NCI-H2029 treated with DMSO at 0.1 percent for 48 hours (cell line): Measurements from ENCODE around the gene PSMD12.
"Not testable (repeated sequence)": the region's sequence is repeated elsewhere in the genome, so short reads cannot be mapped to it uniquely, and the experiment has no call there.

Experiments used
- DNase-seq: peaks from one replicate; lab custom pipeline; 2025; lab: John Stamatoyannopoulos, UW

The PSMD12 gene

DNA sequence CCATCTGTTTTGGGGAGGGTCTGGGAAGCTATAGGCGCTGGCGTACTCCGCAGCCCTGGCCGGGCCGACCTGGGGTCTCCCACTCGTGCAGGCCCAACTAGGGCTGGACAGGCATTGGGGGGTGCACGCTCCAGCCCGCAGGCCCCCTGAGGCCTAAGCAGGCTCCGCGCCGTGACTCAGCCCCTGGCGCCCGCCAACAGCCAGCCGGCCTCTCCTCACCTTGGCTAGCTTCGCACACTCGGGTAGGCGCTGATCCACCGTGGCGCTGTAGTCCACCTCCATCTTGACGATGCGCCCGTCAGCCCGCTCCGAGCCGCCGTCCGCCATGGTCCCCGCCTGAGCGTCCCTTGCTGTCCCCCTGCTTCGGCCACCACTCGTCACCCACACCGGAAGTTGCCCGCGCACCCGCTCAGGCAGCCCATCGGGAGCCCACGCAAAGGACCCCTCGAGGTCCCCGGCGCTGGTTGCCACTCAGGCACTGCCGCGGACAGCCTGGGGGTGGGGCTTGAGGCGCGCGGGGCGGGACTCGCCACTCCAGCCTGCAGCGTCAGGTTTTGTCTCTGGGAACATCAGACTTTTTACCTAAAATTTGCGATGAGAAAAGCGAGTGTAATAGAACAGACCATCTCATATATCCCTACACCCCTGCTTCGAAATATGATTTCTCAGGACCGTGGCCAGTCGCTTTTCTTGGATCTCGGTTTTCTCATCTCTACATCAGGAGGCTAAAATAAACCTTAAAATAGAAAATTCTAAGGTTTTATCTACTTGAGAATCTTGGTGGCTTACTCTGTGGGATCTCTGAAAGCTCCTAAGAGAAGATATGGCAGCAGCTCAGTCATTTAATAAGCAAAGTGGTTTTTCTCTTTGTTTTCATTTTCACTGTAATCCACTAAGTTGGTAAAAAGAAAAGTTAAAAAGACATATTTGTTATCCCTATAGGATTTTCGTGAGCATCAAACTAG is at the start of gene PSMD12:
Gene PSMD12, minus strand, starts transcription at position 385 of the 965 bp plus-strand sequence. Its CDS starts 58 bp downstream, at position 327.
- peak; percentile 74 for DNase-seq

DNA sequence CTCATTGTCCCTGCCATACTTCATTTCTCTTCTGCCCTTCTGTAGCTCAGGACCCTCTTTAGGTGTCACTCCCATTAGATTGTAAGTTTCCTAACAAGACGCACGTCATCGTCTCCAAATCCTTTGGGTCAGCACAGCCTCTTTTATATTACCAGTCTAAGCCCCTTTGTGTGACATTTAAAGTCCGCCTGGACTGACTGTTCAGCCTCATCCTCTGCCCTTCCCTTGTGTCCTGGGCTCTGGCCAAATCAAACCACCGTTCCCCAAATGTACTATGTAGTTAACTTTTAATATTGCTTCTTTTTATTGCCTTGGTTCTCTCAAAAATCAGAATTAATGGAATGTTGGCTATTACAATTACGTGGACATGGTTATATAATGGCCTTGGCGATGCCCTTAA is 48.9 kb upstream of the PSMD12 start:
- DNase-seq, result no peak

GRCh38 chr17:67414559-67414958 is 48.2 kb upstream of the PSMD12 start:
- DNase-seq, result no peak

- no peak for DNase-seq
Observed at GRCh38 chr17:67414130-67414529, 47.8 kb upstream of the PSMD12 start.

GRCh38 chr17:67413388-67413787 is 47.0 kb upstream of the PSMD12 start:
- no peak for DNase-seq

- DNase-seq, result no peak
Observed at GRCh38 chr17:67412941-67413340, 46.6 kb upstream of the PSMD12 start.

DNA sequence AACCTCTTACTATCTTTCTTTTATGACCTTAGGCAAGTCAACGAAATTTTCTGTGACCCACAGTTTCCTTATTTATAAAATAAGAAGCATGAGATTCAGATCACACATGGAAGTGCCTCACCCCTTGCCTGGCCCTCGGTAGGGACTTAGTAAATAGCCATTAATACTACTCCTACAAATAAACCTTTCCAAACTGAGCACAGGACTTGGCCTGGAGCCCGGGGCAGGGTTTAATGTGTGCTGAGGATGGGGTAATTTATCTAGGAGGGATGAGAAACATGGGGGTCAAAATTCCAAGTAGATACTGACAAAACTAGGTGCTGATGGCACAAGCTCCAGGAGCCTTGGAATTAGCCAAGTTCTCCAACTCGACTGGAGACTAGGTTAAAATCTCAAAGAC is 45.7 kb upstream of the PSMD12 start:
- no peak for DNase-seq

DNA sequence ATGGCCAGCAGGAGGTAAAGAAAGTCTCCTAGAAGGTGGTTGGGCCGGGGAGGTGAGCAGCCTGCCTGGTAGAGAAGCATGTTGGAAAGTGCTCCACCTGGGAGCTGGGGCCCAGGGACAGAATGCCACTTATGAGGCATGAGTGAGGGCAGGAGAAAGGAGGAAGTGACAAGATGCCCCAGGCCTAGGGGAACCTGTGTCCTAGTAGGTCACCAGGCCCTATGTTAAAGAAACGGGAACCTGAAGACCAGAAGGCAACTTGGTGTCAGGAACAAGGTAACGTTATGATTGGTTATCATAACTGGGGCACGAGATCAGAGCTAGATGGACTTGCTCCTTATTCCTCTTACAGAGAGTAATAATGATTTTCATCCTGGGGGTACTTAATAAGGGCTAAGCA is 45.0 kb upstream of the PSMD12 start:
- no peak for DNase-seq

- not testable (repeated sequence) for DNase-seq
Observed at GRCh38 chr17:67408455-67408830, 42.1 kb upstream of the PSMD12 start.

GRCh38 chr17:67403483-67403882 is 37.1 kb upstream of the PSMD12 start:
- DNase-seq, result no peak

GRCh38 chr17:67403065-67403464 is 36.7 kb upstream of the PSMD12 start:
- DNase-seq, result no peak

DNA sequence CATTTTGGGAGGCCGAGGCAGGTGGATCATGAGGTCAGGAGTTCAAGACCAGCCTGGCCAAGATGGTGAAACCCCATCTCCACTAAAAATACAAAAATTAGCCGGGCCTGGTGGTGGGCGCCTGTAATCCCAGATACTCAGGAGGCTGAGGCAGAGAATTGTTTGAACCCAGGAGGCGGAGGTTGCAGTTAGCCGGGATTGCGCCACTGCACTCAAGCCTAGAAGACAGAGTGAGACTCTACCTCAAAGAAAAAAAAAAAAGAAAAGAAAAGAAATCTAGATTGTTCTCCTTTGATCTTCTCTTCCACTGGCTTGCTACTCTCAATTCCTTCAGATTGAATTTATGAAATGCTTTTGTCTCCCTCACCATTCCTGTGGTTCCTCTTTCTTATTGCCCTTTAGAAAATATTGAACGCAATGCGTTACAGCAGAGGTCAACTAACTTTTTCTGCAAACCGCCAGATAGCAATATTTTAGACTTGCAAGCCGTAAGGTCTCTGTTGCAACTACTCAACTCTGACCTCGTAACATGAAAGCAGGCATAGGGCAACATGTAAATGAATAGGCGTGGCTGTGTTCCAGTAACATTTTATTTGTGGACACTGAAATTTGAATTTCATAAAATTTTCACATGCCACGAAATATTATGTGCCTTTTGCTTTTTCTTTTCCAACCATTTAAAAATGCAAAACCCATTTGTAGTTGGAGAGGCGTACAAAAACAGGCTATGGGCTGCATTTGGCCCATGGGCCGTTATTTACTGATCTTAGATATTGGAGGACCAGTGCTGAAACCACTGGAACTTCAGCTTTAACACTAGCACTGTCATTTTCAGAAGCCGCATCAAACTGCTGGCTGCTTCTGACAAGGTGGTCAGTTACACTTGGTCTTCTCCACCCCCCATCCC is 35.5 kb upstream of the PSMD12 start:
- no peak for DNase-seq

- no peak for DNase-seq
Observed at GRCh38 chr17:67401106-67401505, 34.7 kb upstream of the PSMD12 start.

- DNase-seq, result no peak
Observed at GRCh38 chr17:67400193-67400592, 33.8 kb upstream of the PSMD12 start.

- DNase-seq, result no peak
Observed at GRCh38 chr17:67399676-67400075, 33.3 kb upstream of the PSMD12 start.

DNA sequence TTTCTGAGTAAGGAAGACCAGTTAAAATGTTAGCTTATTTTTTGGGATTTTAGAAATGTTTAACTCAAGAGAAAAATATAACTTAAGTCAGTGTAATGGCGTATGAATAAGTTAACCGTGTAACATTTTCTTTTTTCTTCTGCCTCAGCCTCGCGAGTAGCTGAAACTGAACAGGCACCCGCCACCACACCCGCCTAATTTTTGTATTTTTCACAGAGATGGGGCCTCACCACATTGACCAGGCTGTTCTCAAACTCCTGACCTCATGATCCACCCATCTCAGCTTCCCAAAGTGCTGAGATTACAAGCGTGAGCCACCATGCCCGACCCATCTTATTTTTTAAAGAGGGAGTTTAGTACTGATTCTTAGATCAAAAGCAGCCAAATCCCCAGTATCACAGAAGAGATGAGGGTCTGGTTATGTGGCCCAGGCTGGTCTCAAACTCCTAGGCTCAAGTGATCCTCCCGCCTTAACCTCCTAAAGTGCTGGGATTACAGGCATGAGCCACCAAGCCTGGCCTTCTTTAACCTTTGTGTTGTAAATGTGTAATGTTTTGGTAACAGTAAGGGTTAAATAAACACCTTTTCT is 27.5 kb upstream of the PSMD12 start:
- no peak for DNase-seq

DNA sequence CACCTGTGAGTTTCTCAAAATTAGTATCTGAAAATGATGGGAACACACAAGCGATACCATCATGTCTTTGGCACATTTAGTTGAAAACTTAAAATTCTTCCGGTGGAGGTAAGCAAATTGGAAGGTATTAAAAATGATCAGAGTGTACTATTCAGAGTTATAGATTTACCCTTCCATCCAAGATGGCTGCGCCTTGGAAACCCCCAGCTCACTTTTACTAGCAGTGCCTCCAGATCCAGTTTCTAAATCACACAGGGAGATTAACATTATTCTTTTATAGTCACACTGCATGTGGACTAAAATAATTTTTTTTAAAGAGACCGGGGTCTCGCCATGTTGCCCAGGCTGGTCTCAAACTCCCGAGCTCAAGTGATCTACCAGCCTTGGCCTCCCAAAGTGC is 25.7 kb upstream of the PSMD12 start:
- no peak for DNase-seq

DNA sequence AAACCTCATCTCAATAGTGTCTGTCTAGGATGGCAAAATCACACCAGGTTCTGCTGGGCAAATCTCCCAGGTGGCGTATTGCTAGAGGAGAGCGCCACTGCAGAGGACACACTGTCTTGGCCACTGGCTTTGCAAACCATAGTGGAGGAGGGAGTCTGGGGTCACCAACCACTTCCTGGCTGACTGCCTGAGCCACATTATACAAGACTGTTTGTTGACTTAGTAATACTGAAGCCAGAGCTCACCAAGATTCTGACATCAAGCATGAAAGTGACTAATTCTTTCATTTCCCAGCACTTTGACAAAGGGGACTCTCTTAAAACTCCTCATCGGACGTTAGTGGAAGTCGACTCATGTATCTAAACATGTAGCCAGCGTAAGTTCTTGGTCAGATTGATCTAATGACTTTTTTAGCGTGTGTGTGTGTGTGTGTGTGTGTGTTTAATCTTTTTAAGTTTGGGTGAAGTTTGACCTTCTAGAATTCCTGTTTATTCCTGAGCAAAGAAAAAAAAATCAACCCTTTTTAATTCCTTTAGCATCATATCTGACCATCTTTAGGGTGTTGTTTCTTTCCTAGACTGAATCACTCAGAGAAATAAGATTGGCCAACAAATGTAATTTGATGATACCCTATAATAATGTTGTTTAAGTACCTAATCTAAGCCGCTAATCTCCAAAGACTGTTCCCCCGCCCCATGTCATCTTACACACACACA is 24.4 kb upstream of the PSMD12 start:
- DNase-seq, result peak; percentile 83

GRCh38 chr17:67390006-67390645 is 23.7 kb upstream of the PSMD12 start:
- no peak for DNase-seq

- DNase-seq, result no peak
Observed at GRCh38 chr17:67388986-67389385, 22.6 kb upstream of the PSMD12 start.

DNA sequence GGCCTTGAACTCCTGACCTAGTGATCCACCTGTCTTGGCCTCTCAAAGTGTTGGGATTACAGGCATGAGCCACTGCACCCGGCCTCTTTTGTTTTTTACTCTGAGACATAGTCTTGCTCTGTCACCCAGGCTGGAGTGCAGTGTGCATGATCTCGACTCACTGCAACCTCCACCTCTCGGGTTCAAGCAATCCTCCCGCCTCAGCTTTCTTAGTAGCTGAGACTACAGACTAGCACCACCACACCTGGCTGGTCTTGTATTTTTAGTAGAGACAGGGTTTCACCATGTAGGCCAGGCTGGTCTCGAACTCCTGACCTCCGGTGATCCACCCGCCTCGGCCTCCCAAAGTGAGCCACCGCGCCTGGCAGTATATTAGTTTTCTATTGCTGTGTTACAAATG is 22.2 kb upstream of the PSMD12 start:
- not testable (repeated sequence) for DNase-seq
